Measurements from ENCODE around the gene SYT1.

DNA sequence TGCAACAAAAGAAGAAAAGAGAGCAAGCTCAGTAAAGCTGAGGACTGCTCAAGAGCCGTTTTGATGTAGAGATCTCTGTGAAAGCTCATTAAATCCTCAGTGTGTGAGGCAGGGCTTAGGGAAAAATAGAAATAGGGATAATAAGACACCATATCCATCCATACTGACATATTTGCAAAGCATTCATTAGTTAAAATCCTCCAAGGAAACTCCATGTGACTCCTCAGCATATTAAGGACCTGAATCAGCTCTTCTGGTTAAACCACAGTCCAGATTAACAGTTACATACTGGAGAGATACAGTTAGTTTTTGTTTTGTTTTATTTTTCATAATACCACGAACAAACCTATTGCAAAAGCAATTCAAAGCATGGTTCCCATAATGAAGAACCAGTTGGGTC lies 538.0 kb downstream of the SYT1 start:
- TF ChIP-seq SMC3 (IDR thresholded peaks at IDR 0.05; ENCODE audit: low read depth, low read length): no peak
- TF ChIP-seq, protein P1, sequence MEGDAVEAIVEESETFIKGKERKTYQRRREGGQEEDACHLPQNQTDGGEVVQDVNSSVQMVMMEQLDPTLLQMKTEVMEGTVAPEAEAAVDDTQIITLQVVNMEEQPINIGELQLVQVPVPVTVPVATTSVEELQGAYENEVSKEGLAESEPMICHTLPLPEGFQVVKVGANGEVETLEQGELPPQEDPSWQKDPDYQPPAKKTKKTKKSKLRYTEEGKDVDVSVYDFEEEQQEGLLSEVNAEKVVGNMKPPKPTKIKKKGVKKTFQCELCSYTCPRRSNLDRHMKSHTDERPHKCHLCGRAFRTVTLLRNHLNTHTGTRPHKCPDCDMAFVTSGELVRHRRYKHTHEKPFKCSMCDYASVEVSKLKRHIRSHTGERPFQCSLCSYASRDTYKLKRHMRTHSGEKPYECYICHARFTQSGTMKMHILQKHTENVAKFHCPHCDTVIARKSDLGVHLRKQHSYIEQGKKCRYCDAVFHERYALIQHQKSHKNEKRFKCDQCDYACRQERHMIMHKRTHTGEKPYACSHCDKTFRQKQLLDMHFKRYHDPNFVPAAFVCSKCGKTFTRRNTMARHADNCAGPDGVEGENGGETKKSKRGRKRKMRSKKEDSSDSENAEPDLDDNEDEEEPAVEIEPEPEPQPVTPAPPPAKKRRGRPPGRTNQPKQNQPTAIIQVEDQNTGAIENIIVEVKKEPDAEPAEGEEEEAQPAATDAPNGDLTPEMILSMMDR (conservative IDR thresholded peaks at IDR 0.05; ENCODE audit: low read depth, low read length): no peak
- TF ChIP-seq, protein P2, sequence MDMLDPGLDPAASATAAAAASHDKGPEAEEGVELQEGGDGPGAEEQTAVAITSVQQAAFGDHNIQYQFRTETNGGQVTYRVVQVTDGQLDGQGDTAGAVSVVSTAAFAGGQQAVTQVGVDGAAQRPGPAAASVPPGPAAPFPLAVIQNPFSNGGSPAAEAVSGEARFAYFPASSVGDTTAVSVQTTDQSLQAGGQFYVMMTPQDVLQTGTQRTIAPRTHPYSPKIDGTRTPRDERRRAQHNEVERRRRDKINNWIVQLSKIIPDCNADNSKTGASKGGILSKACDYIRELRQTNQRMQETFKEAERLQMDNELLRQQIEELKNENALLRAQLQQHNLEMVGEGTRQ (IDR thresholded peaks at IDR 0.05; ENCODE audit: low read depth, low read length): peak; percentile 62; the same call in 1 of the 2 replicates
- no peak for TF ChIP-seq RAD21 (IDR thresholded peaks at IDR 0.05; ENCODE audit: low read length)
- TF ChIP-seq RCOR1 (IDR thresholded peaks at IDR 0.05; ENCODE audit: insufficient replicate concordance, low read length): no peak
- TF ChIP-seq POLR2A (IDR thresholded peaks at IDR 0.05; ENCODE audit: low read depth, low read length): no peak
- no peak for TF ChIP-seq BHLHE40 (IDR thresholded peaks at IDR 0.05; ENCODE audit: low read depth, low read length)
- TF ChIP-seq, protein P3, sequence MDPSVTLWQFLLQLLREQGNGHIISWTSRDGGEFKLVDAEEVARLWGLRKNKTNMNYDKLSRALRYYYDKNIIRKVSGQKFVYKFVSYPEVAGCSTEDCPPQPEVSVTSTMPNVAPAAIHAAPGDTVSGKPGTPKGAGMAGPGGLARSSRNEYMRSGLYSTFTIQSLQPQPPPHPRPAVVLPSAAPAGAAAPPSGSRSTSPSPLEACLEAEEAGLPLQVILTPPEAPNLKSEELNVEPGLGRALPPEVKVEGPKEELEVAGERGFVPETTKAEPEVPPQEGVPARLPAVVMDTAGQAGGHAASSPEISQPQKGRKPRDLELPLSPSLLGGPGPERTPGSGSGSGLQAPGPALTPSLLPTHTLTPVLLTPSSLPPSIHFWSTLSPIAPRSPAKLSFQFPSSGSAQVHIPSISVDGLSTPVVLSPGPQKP (IDR thresholded peaks at IDR 0.05; ENCODE audit: borderline replicate concordance, low read depth, low read length): no peak
- TF ChIP-seq MAFK (IDR thresholded peaks at IDR 0.05; ENCODE audit: low read depth, low read length): peak; percentile 51; the same call in 1 of the 2 replicates
- no peak for TF ChIP-seq CHD1 (IDR thresholded peaks at IDR 0.05; ENCODE audit: low read depth, low read length)
- no peak for TF ChIP-seq RFX5 (IDR thresholded peaks at IDR 0.05; ENCODE audit: low read depth, low read length)
- no peak for TF ChIP-seq MXI1 (IDR thresholded peaks at IDR 0.05; ENCODE audit: borderline replicate concordance, low read depth, low read length)
- TF ChIP-seq CEBPB (IDR thresholded peaks at IDR 0.05; ENCODE audit: low read depth, low read length): no peak
- TF ChIP-seq MAZ (IDR thresholded peaks at IDR 0.05; ENCODE audit: borderline replicate concordance, low read depth, low read length): no peak
